ENCODE measurements around the gene ZNF598.

DNA sequence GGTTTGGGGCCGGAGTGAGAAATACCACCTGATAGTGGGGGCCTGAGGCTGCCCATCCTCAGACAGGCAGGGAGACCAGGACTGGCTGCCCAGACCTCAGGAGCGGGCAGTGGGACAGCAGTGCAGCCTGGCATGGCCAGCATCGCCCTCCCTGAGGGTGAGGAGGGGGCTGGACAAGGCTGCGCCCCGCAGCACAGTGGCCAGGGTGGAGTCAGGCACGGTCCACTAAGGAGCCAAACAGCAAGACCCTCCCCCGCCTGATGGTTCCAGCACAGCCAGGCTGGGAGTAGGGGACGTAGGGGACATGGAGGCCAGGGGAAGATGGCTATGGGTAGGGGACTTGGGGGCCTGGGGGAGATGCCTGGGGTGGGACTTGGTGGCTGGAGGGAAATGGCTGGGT, 3.3 kb downstream of the ZNF598 start:
- TF ChIP-seq, protein P1, sequence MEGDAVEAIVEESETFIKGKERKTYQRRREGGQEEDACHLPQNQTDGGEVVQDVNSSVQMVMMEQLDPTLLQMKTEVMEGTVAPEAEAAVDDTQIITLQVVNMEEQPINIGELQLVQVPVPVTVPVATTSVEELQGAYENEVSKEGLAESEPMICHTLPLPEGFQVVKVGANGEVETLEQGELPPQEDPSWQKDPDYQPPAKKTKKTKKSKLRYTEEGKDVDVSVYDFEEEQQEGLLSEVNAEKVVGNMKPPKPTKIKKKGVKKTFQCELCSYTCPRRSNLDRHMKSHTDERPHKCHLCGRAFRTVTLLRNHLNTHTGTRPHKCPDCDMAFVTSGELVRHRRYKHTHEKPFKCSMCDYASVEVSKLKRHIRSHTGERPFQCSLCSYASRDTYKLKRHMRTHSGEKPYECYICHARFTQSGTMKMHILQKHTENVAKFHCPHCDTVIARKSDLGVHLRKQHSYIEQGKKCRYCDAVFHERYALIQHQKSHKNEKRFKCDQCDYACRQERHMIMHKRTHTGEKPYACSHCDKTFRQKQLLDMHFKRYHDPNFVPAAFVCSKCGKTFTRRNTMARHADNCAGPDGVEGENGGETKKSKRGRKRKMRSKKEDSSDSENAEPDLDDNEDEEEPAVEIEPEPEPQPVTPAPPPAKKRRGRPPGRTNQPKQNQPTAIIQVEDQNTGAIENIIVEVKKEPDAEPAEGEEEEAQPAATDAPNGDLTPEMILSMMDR (IDR thresholded peaks at IDR 0.05): no peak
- no peak for TF ChIP-seq POLR2AphosphoS5 (IDR thresholded peaks at IDR 0.05)
